CD14-positive monocyte (primary cell): ENCODE data around the gene VAV1. TPM values are rescaled to one million over a fixed set of nuclear protein-coding genes. Genes with fewer than 3 reads are reported as not detected.

Experiments
- DNase-seq, 3 donors: peaks; one replicate each; pipeline ENCODE4 v3.0.0-alpha.2; 2011 to 2022
- H2AFZ ChIP-seq: 2 replicates; pipeline ENCODE4 v1.6.0; 2012; ENCODE audit warnings: mild to moderate bottlenecking, low read depth, low read length, inconsistent platforms; ENCODE audit not compliant: insufficient read depth, poor library complexity, severe bottlenecking
- H3K27ac ChIP-seq, 2 donors: 1 replicate in 1 of 2; 2 replicates in 1 of 2; pipeline ENCODE4 v1.5.1; 2012 to 2013; ENCODE audit warnings: low read length in 2 of 2, control low read depth in 1 of 2, inconsistent platforms in 1 of 2, low read depth in 1 of 2, mild to moderate bottlenecking in 1 of 2
- H3K27me3 ChIP-seq, 2 donors: one replicate each; pipeline versions ENCODE4 v1.6.0 to v1.6.1; 2011 to 2013; ENCODE audit warnings: low read length in 2 of 2; ENCODE audit not compliant: control insufficient read depth in 2 of 2, insufficient read depth in 2 of 2
- H3K36me3 ChIP-seq, 2 donors: replicated peaks in 1 of 2; 1 replicate in 1 of 2; 2 replicates in 1 of 2; pipeline versions ENCODE4 v1.5.1 to v1.6.1; 2012 to 2013; ENCODE audit warnings: low read length in 2 of 2, control low read depth in 1 of 2, inconsistent platforms in 1 of 2, mild to moderate bottlenecking in 1 of 2; ENCODE audit not compliant: insufficient read depth in 2 of 2, control insufficient read depth in 1 of 2
- H3K4me1 ChIP-seq, 2 donors: 1 replicate in 1 of 2; 2 replicates in 1 of 2; pipeline versions ENCODE4 v1.5.1 to v1.6.1; 2012 to 2013; ENCODE audit warnings: low read length in 2 of 2, control low read depth in 1 of 2, inconsistent platforms in 1 of 2, mild to moderate bottlenecking in 1 of 2, moderate library complexity in 1 of 2; ENCODE audit not compliant: insufficient read depth in 2 of 2, control insufficient read depth in 1 of 2
- H3K4me2 ChIP-seq: replicated peaks from 2 replicates; pipeline ENCODE3; 2012; ENCODE audit warnings: low read length, moderate library complexity, mild to moderate bottlenecking; ENCODE audit not compliant: poor library complexity, severe bottlenecking; ENCODE audit errors: extremely low read depth
- H3K4me3 ChIP-seq, 3 experiments: fragments of 200-600 bp in 1 of 3; sonication (generic) in 1 of 3; replicated peaks in 1 of 3; 1 replicate in 2 of 3; 2 replicates in 1 of 3; pipeline ENCODE4 v1.5.1; 2011 to 2013; ENCODE audit warnings: low read length in 3 of 3, mild to moderate bottlenecking in 3 of 3, control low read depth in 2 of 3, low read depth in 2 of 3, inconsistent platforms in 1 of 3, moderate library complexity in 1 of 3
- H3K79me2 ChIP-seq: 2 replicates; pipeline ENCODE4 v1.6.0; 2012; ENCODE audit warnings: mild to moderate bottlenecking, control low read depth, inconsistent platforms, low read length, moderate library complexity; ENCODE audit not compliant: insufficient read depth
- H3K9ac ChIP-seq: 2 replicates; pipeline ENCODE4 v1.6.0; 2017; ENCODE audit warnings: low read length, mild to moderate bottlenecking; ENCODE audit not compliant: insufficient read depth, poor library complexity, severe bottlenecking
- H3K9me3 ChIP-seq, 2 donors: replicated peaks in 1 of 2; 1 replicate in 1 of 2; 2 replicates in 1 of 2; pipeline versions ENCODE4 v1.5.1 to v1.6.1; 2012 to 2013; ENCODE audit warnings: low read length in 2 of 2, control low read depth in 1 of 2; ENCODE audit not compliant: control insufficient read depth in 1 of 2, insufficient read depth in 1 of 2
- H4K20me1 ChIP-seq: 2 replicates; pipeline ENCODE4 v1.6.0; 2012; ENCODE audit warnings: mild to moderate bottlenecking, low read length, control low read depth, moderate library complexity; ENCODE audit not compliant: insufficient read depth
- H3K27ac Mint-ChIP-seq, 7 donors: one replicate each; pipeline ENCODE4 v1.8.0; 2020; ENCODE audit warnings: mild to moderate bottlenecking in 7 of 7, mixed read lengths in 7 of 7, moderate library complexity in 6 of 7, inconsistent platforms in 2 of 7
- H3K27me3 Mint-ChIP-seq, 3 donors: one replicate each; pipeline ENCODE4 v1.8.0; 2021 to 2022; ENCODE audit warnings: low read depth in 3 of 3, mild to moderate bottlenecking in 3 of 3, mixed read lengths in 3 of 3, moderate library complexity in 3 of 3, inconsistent platforms in 1 of 3
- H3K36me3 Mint-ChIP-seq, 2 donors: one replicate each; pipeline ENCODE4 v1.8.0; 2020; ENCODE audit warnings: mixed read lengths in 2 of 2, inconsistent platforms in 1 of 2, mild to moderate bottlenecking in 1 of 2
- H3K4me1 Mint-ChIP-seq: one replicate; pipeline ENCODE4 v1.8.0; 2020; ENCODE audit warnings: mild to moderate bottlenecking, mixed read lengths
- H3K4me3 Mint-ChIP-seq, 2 donors: one replicate each; pipeline ENCODE4 v1.8.0; 2020; ENCODE audit warnings: mild to moderate bottlenecking in 2 of 2, mixed read lengths in 2 of 2, moderate library complexity in 1 of 2
- H3K9me3 Mint-ChIP-seq, 7 donors: one replicate each; pipeline ENCODE4 v1.8.0; 2020 to 2022; ENCODE audit warnings: mixed read lengths in 7 of 7, mild to moderate bottlenecking in 6 of 7, moderate library complexity in 6 of 7, inconsistent platforms in 2 of 7
- WGBS: methylation state at CpG from one replicate; pipeline ENCODE4 v1.1.5; 2013; ENCODE audit warnings: missing lambda C conversion rate; ENCODE audit not compliant: insufficient coverage; 5-methylcytosine and 5-hydroxymethylcytosine counted together
- intact Hi-C, 2 donors: fragments of 100-400 bp; cut with micrococcal nuclease; formaldehyde crosslinking; loops; one replicate each; pipeline versions ENCODE4 v1.15.0 to v1.15.1; 2023
- polyA plus RNA-seq, 3 donors: library from polyadenylated mRNA; depleted of rRNA in 1 of 3; unstranded in 2 of 3; stranded (reverse) in 1 of 3; fragments of 300-500 nt in 2 of 3; fragments of >200 nt in 1 of 3; fragmentation: Illumina TruSeq in 2 of 3; gene quantifications; 1 replicate in 2 of 3; 2 replicates in 1 of 3; pipeline ENCODE4 v1.2.3, GENCODE V29; 2012 to 2021
- TF ChIP-seq, protein P1 (sequence below): fragments of 200-600 bp; IDR thresholded peaks from one replicate; pipeline ENCODE4 v1.8.0; 2022; ENCODE audit warnings: antibody characterized with exemption, mild to moderate bottlenecking

Gene VAV1
- polyA plus RNA-seq, 3 donors = 21.3 to 81.2 (median 30.2) TPM

DNA sequence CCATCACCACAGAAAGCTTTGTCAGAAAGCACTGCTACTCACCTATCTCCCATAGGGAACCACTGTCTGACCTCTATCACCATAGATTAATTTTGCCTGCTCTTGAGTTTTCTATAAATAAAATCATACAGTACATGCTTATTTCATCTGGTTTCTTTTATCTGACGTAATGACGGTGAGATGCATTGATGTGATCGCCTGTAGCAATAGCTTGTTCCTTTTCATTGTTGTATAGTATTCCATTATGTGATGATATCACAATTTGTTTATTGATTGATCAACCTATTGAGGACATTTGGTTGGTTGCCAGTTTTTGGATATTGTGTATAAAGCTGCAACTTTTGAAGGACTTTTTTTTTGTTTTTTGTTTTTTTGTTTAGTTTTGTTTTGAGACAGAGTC is 63.0 kb downstream of the VAV1 start:
- H3K27me3 ChIP-seq = no peaks in the 10 kb centered on the region
- H3K4me1 Mint-ChIP-seq = peaks cover 22% of the 10 kb centered on the region
- no peak overlapping the region for H3K4me2 ChIP-seq
- peaks cover 0 to 3% (median 2%) of the 10 kb centered on the region in 7 donors for H3K9me3 Mint-ChIP-seq
- H3K36me3 ChIP-seq = peaks cover 80 to 93% of the 10 kb centered on the region in 2 donors
- intact Hi-C loops = no loop called here
- H3K9ac ChIP-seq = no peak overlapping the region
- no peak overlapping the region for H3K4me3 ChIP-seq
- no peak overlapping the region for H3K4me3 Mint-ChIP-seq
- no peak overlapping the region for H2AFZ ChIP-seq
- no peaks in the 10 kb centered on the region for H3K9me3 ChIP-seq
- peaks cover 4% of the 10 kb centered on the region for H3K79me2 ChIP-seq
- TF ChIP-seq, protein P1, sequence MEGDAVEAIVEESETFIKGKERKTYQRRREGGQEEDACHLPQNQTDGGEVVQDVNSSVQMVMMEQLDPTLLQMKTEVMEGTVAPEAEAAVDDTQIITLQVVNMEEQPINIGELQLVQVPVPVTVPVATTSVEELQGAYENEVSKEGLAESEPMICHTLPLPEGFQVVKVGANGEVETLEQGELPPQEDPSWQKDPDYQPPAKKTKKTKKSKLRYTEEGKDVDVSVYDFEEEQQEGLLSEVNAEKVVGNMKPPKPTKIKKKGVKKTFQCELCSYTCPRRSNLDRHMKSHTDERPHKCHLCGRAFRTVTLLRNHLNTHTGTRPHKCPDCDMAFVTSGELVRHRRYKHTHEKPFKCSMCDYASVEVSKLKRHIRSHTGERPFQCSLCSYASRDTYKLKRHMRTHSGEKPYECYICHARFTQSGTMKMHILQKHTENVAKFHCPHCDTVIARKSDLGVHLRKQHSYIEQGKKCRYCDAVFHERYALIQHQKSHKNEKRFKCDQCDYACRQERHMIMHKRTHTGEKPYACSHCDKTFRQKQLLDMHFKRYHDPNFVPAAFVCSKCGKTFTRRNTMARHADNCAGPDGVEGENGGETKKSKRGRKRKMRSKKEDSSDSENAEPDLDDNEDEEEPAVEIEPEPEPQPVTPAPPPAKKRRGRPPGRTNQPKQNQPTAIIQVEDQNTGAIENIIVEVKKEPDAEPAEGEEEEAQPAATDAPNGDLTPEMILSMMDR = no peak
- no peak for DNase-seq
- peaks cover 0 to 2% (median 0%) of the 10 kb centered on the region in 3 donors for H3K27me3 Mint-ChIP-seq
- no peak overlapping the region for H3K27ac ChIP-seq
- WGBS = no CpG with 5 or more reads among the region's 3 CpGs
- H3K4me1 ChIP-seq = peaks cover 16 to 18% of the 10 kb centered on the region in 2 donors
- no peak overlapping the region for H3K27ac Mint-ChIP-seq
- peaks cover 66 to 93% of the 10 kb centered on the region in 2 donors for H3K36me3 Mint-ChIP-seq
- peaks cover 76% of the 10 kb centered on the region for H4K20me1 ChIP-seq

DNA sequence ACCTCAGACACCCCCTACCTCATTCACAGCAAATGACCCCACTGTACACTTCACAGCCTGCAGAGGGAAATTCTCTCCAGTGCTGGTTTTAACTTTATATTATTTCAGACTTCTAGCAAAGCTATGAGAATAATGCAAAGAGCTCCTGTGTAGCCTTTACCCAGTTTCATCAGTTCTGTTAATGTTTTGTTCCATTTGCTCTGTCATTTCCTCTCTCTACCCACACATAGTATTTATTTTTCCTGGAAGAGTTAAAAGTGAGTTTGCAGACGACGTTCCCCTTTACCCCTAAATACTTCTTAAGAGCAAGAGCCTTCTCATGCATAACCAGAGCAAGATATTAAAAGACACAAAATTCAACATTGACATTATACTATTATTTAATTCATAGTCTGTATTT is 65.0 kb downstream of the VAV1 start:
- no CpG with 5 or more reads among the region's 2 CpGs for WGBS
- H3K4me3 Mint-ChIP-seq = no peak overlapping the region

More for the DNA sequence above, 65.0 kb downstream of the VAV1 start:
- H3K9me3 Mint-ChIP-seq = peaks cover 0 to 3% (median 0%) of the 10 kb centered on the region in 7 donors
- H3K9ac ChIP-seq = no peak overlapping the region
- H3K4me2 ChIP-seq = no peak overlapping the region
- H3K9me3 ChIP-seq = no peaks in the 10 kb centered on the region
- no peaks in the 10 kb centered on the region for H3K4me1 ChIP-seq
- H3K27ac ChIP-seq = no peak overlapping the region
- H3K27me3 Mint-ChIP-seq = peaks cover 0 to 2% (median 0%) of the 10 kb centered on the region in 3 donors
- no peak for DNase-seq
- H4K20me1 ChIP-seq = peaks cover 64% of the 10 kb centered on the region
- no peaks in the 10 kb centered on the region for H3K79me2 ChIP-seq
- peak overlapping the region in 3 of 7 donors; percentile 2 to 74 (median 12) for H3K27ac Mint-ChIP-seq
- no peak overlapping the region for H2AFZ ChIP-seq
- peaks cover 88 to 97% of the 10 kb centered on the region in 2 donors for H3K36me3 ChIP-seq
- no peaks in the 10 kb centered on the region for H3K27me3 ChIP-seq
- H3K4me3 ChIP-seq = no peak overlapping the region
- H3K4me1 Mint-ChIP-seq = peaks cover 7% of the 10 kb centered on the region
- intact Hi-C loops = no loop called here
- TF ChIP-seq, protein P1 = no peak
- peaks cover 66 to 90% of the 10 kb centered on the region in 2 donors for H3K36me3 Mint-ChIP-seq
